OCI-LY1 (cell line): ENCODE data around the gene TPGS2.

Source experiments
- H2AFZ ChIP-seq: fragments of 200-600 bp; sonication (generic), shearing (Covaris generic); 2 replicates; pipeline ENCODE4 v1.6.0; 2014; ENCODE audit warnings: antibody characterized with exemption, mild to moderate bottlenecking, low read length
- H3F3A ChIP-seq: fragments of 200-600 bp; sonication (generic), shearing (Covaris generic); 2 replicates; pipeline ENCODE4 v1.6.0; 2014; ENCODE audit warnings: mild to moderate bottlenecking, antibody characterized with exemption, low read length, moderate library complexity; ENCODE audit not compliant: insufficient read depth
- H3K27ac ChIP-seq: fragments of 200-600 bp; sonication (generic); 2 replicates; pipeline ENCODE4 v1.5.1; 2014; ENCODE audit warnings: low read length, mixed run types, mild to moderate bottlenecking, low read depth; ENCODE audit not compliant: poor library complexity, severe bottlenecking
- H3K27me3 ChIP-seq: fragments of 200-600 bp; sonication (generic); 2 replicates; pipeline ENCODE4 v1.6.0; 2014; ENCODE audit warnings: antibody characterized with exemption, mild to moderate bottlenecking, low read length, moderate library complexity; ENCODE audit not compliant: insufficient read depth
- H3K36me3 ChIP-seq: fragments of 200-600 bp; sonication (generic); 2 replicates; pipeline ENCODE4 v1.6.1; 2014; ENCODE audit warnings: mild to moderate bottlenecking, antibody characterized with exemption, low read length, moderate library complexity, mixed read lengths; ENCODE audit not compliant: insufficient read depth
- H3K4me1 ChIP-seq: fragments of 200-600 bp; sonication (generic); 2 replicates; pipeline ENCODE4 v1.5.1; 2014; ENCODE audit warnings: mild to moderate bottlenecking, low read length, moderate library complexity; ENCODE audit not compliant: insufficient read depth, severe bottlenecking
- H3K4me2 ChIP-seq: fragments of 200-600 bp; sonication (generic), shearing (Covaris generic); 2 replicates; pipeline ENCODE4 v1.6.1; 2014; ENCODE audit warnings: low read length
- H3K4me3 ChIP-seq: fragments of 200-600 bp; sonication (generic); 2 replicates; pipeline ENCODE4 v1.5.1; 2014; ENCODE audit warnings: low read length, low read depth, mild to moderate bottlenecking, mixed read lengths; ENCODE audit not compliant: poor library complexity, severe bottlenecking
- H3K79me2 ChIP-seq: fragments of 200-600 bp; shearing (Covaris generic); 2 replicates; pipeline ENCODE4 v1.6.1; 2016; ENCODE audit warnings: mixed run types, low read length, mixed read lengths; ENCODE audit not compliant: insufficient read depth
- H3K9ac ChIP-seq: fragments of 200-600 bp; sonication (generic), shearing (Covaris generic); 2 replicates; pipeline ENCODE4 v1.6.1; 2014; ENCODE audit warnings: mild to moderate bottlenecking, low read length, mixed read lengths
- H3K9me2 ChIP-seq: fragments of 200-600 bp; sonication (generic), shearing (Covaris generic); 2 replicates; pipeline ENCODE4 v1.6.1; 2014; ENCODE audit warnings: low read depth, mild to moderate bottlenecking, low read length, mixed read lengths
- H3K9me3 ChIP-seq: fragments of 200-600 bp; shearing (Covaris generic); 2 replicates; pipeline ENCODE4 v1.6.1; 2014; ENCODE audit warnings: low read length, mixed read lengths
- H4K20me1 ChIP-seq: fragments of 200-600 bp; sonication (generic), shearing (Covaris generic); 2 replicates; pipeline ENCODE4 v1.6.0; 2016; ENCODE audit warnings: mild to moderate bottlenecking, low read length; ENCODE audit not compliant: insufficient read depth
- EZH2 ChIP-seq: fragments of 200-600 bp; sonication (generic), shearing (Covaris generic); IDR thresholded peaks from 2 replicates; pipeline ENCODE4 v1.8.0; 2017; ENCODE audit warnings: borderline replicate concordance, mixed run types, mild to moderate bottlenecking, antibody characterized with exemption, low read length, moderate library complexity, mixed read lengths
- TF ChIP-seq, protein P1 (sequence below): fragments of 200-600 bp; sonication (generic), shearing (Covaris generic); IDR thresholded peaks from 2 replicates; pipeline ENCODE4 v1.5.1; 2017; ENCODE audit warnings: mild to moderate bottlenecking, antibody characterized with exemption, low read length, moderate library complexity, mixed read lengths

TPGS2 gene

DNA sequence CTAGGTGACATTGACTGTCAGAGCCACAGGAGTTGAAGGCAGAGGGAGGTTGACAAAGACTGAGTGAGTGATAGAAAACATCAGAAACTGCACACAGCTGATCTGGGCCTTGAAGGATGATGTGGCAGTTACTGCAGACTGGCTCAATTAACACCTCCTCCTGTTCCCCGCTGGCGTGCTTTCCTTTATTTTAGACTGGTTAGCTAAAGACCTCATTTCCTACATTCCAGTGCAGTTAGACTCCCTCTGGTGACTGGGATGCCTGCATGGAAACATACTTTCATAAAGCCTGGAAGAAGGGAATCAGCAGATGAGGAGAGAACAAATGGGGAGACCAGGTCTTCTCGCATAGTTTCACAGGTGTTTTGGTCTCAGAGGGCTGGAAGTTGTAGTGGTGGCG is 7.1 kb downstream of the TPGS2 start:
- no peaks in the 10 kb centered on the region for H3K4me1 ChIP-seq
- H4K20me1 ChIP-seq, result no peaks in the 10 kb centered on the region
- H3F3A ChIP-seq, result no peaks in the 10 kb centered on the region; the same call in 1 of the 2 replicates
- H3K9me3 ChIP-seq, result no peaks in the 10 kb centered on the region
- H3K27me3 ChIP-seq, result no peaks in the 10 kb centered on the region
- no peak for TF ChIP-seq EZH2
- TF ChIP-seq, protein P1, sequence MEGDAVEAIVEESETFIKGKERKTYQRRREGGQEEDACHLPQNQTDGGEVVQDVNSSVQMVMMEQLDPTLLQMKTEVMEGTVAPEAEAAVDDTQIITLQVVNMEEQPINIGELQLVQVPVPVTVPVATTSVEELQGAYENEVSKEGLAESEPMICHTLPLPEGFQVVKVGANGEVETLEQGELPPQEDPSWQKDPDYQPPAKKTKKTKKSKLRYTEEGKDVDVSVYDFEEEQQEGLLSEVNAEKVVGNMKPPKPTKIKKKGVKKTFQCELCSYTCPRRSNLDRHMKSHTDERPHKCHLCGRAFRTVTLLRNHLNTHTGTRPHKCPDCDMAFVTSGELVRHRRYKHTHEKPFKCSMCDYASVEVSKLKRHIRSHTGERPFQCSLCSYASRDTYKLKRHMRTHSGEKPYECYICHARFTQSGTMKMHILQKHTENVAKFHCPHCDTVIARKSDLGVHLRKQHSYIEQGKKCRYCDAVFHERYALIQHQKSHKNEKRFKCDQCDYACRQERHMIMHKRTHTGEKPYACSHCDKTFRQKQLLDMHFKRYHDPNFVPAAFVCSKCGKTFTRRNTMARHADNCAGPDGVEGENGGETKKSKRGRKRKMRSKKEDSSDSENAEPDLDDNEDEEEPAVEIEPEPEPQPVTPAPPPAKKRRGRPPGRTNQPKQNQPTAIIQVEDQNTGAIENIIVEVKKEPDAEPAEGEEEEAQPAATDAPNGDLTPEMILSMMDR, result no peak
- H3K9me2 ChIP-seq, result no peaks in the 10 kb centered on the region
- no peak overlapping the region for H3K27ac ChIP-seq
- H3K9ac ChIP-seq, result no peak overlapping the region
- H3K4me3 ChIP-seq, result no peak overlapping the region
- H3K4me2 ChIP-seq, result no peak overlapping the region
- H2AFZ ChIP-seq, result no peak overlapping the region
- no peaks in the 10 kb centered on the region; the same call in 1 of the 2 replicates for H3K79me2 ChIP-seq
- H3K36me3 ChIP-seq, result peaks cover 83% of the 10 kb centered on the region

DNA sequence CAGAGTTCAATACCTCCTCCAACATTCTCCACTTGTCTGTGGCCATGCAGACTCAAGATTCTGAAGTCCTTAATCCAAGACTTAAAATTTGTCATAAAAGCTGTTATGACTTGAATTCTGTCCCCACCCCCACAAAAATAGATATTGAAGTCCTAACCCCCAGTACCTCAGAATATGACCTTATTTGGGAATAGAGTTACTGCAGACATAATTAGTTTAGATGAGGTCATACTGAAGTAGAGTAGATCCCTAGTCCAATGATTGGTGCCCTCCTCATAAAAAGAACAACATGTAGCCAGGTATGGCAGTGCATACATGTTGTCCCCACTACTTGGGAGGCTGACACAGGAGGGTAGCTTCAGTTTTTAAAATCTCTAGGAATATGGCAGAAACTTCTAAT is 9.2 kb downstream of the TPGS2 start:
- Histone ChIP-seq H3K27me3 (no peaks in the 10 kb centered on the region), H3K4me3 (no peak overlapping the region), H3F3A (no peaks in the 10 kb centered on the region; the same call in 1 of the 2 replicates), H3K4me2 (no peak overlapping the region), H4K20me1 (no peaks in the 10 kb centered on the region), H3K27ac (no peak overlapping the region), H2AFZ (no peak overlapping the region), H3K9me2 (no peaks in the 10 kb centered on the region), H3K79me2 (no peaks in the 10 kb centered on the region; the same call in 1 of the 2 replicates), H3K9ac (no peak overlapping the region), H3K36me3 (peaks cover 90% of the 10 kb centered on the region), H3K9me3 (no peaks in the 10 kb centered on the region), H3K4me1 (no peaks in the 10 kb centered on the region)
- TF ChIP-seq EZH2, result no peak
- TF ChIP-seq, protein P1, result no peak

DNA sequence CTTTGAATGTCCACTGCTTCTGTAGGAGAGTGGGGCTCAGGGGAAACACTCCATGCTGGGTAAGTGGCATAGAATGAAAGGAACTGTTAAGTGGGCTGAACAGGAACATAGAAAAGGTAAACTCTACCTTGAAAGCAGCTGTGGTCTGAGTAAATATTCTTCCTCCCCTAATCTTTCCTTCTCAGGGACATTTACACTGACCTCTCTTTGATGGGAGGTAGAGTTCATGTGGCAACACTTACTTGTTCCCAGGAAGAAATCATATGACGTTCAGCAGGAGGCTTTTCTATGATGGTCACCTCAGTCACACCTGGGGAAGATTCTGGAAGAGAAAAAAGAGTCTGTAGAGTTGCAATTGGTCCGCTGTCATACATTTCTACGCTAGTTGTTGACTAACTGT is 10.2 kb downstream of the TPGS2 start:
- Histone ChIP-seq H3K36me3 (peaks cover 89% of the 10 kb centered on the region), H3K9ac (no peak overlapping the region), H3F3A (no peaks in the 10 kb centered on the region; the same call in 1 of the 2 replicates), H3K4me3 (no peak overlapping the region), H3K27ac (no peak overlapping the region), H3K9me2 (no peaks in the 10 kb centered on the region), H3K4me1 (no peaks in the 10 kb centered on the region), H3K79me2 (no peaks in the 10 kb centered on the region), H3K4me2 (no peak overlapping the region), H4K20me1 (no peaks in the 10 kb centered on the region), H2AFZ (no peak overlapping the region), H3K9me3 (no peaks in the 10 kb centered on the region), H3K27me3 (no peaks in the 10 kb centered on the region)
- no peak for TF ChIP-seq EZH2
- TF ChIP-seq, protein P1, result no peak
